Ascending aorta (tissue), 2 donors: ENCODE measurements around the gene AP1S1. TPM values are rescaled to one million over a fixed set of nuclear protein-coding genes. Genes with fewer than 3 reads are reported as not detected.
"Not testable (repeated sequence)": the region's sequence is repeated elsewhere in the genome, so short reads cannot be mapped to it uniquely, and the experiment has no call there.

ENCODE experiments used
- DNase-seq, 2 donors: peaks; one replicate each; pipeline ENCODE4 v3.0.0-alpha.2; 2019; ENCODE audit warnings: low spot score in 2 of 2
- H3K27ac ChIP-seq, 2 donors: fragments of 200-600 bp; sonication (generic); one replicate each; pipeline ENCODE4 v1.5.1; 2016 to 2017; ENCODE audit warnings: mild to moderate bottlenecking in 1 of 2
- H3K27me3 ChIP-seq: fragments of 200-600 bp; sonication (generic); one replicate; pipeline ENCODE4 v1.5.1; 2017
- H3K36me3 ChIP-seq, 2 donors: fragments of 200-600 bp; sonication (generic); one replicate each; pipeline ENCODE4 v1.5.1; 2016
- H3K4me1 ChIP-seq, 2 donors: fragments of 200-600 bp; sonication (generic); one replicate each; pipeline ENCODE4 v1.5.1; 2016 to 2017; ENCODE audit warnings: mild to moderate bottlenecking in 1 of 2
- H3K4me3 ChIP-seq, 2 donors: fragments of 200-600 bp; sonication (generic); one replicate each; pipeline ENCODE4 v1.5.1; 2016 to 2017; ENCODE audit warnings: mild to moderate bottlenecking in 1 of 2
- H3K9me3 ChIP-seq, 2 donors: fragments of 200-600 bp; sonication (generic); one replicate each; pipeline ENCODE4 v1.5.1; 2016
- intact Hi-C: fragments of 100-400 bp; cut with DNase I; formaldehyde crosslinking; loops from one replicate; pipeline ENCODE4 v1.15.1; 2023
- total RNA-seq: library from RNA; depleted of rRNA; stranded (reverse); fragments of >200 nt; gene quantifications from one replicate; pipeline ENCODE4 v1.1.0, GENCODE V29; 2016
- TF ChIP-seq, protein P1 (sequence below), 3 experiments: fragments of 200-600 bp in 2 of 3; fragments of 450-650 bp in 1 of 3; sonication (generic) in 2 of 3; IDR thresholded peaks; one replicate each; pipeline ENCODE4 v1.5.1; 2016 to 2019; ENCODE audit warnings: antibody characterized with exemption in 3 of 3, mild to moderate bottlenecking in 1 of 3, moderate library complexity in 1 of 3

AP1S1 gene
- total RNA-seq, 1 donor from 2014 or later: 77.4 TPM

DNA sequence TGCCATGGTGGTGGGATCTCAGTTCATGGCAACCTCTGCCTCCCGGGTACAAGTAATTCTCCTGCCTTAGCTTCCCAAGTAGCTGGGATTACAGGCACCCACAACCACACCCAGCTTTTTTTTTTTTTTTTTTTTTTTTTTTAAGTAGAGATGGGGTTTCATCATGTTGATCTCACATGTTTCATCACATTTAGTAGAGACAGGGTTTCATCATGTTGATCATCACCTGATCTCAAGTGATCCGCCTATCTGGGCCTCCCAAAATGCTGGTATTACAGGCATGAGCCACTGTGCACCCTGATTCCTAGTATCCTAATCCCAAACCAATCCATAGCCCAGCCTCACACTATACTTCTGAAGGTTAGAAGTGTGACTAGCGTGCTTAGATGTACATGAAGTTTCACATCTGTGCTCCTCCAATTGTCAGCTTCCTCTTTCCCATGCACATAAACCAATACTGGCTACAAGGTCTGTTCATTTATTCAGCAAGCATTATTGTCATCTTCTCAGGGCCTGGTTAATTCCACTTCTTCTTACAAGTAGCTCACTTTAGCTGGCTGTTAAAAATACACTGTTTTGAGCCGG lies 32.7 kb downstream of the AP1S1 start:
- intact Hi-C loops: no loop called here
- no peaks in the 10 kb centered on the region for H3K27me3 ChIP-seq
- no peak for DNase-seq

GRCh38 chr7:101189109-101189508 lies 34.8 kb downstream of the AP1S1 start:
- no peaks in the 10 kb centered on the region for H3K9me3 ChIP-seq
- TF ChIP-seq, protein P1, sequence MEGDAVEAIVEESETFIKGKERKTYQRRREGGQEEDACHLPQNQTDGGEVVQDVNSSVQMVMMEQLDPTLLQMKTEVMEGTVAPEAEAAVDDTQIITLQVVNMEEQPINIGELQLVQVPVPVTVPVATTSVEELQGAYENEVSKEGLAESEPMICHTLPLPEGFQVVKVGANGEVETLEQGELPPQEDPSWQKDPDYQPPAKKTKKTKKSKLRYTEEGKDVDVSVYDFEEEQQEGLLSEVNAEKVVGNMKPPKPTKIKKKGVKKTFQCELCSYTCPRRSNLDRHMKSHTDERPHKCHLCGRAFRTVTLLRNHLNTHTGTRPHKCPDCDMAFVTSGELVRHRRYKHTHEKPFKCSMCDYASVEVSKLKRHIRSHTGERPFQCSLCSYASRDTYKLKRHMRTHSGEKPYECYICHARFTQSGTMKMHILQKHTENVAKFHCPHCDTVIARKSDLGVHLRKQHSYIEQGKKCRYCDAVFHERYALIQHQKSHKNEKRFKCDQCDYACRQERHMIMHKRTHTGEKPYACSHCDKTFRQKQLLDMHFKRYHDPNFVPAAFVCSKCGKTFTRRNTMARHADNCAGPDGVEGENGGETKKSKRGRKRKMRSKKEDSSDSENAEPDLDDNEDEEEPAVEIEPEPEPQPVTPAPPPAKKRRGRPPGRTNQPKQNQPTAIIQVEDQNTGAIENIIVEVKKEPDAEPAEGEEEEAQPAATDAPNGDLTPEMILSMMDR (IDR thresholded peaks at IDR 0.05): no peak
- no peaks in the 10 kb centered on the region for H3K36me3 ChIP-seq
- H3K4me3 ChIP-seq: no peak overlapping the region
- intact Hi-C loops: no loop called here
- H3K27ac ChIP-seq: no peak overlapping the region
- no peaks in the 10 kb centered on the region for H3K4me1 ChIP-seq
- no peaks in the 10 kb centered on the region for H3K27me3 ChIP-seq
- DNase-seq: no peak

More for the DNA sequence above, 32.7 kb downstream of the AP1S1 start:
- H3K4me1 ChIP-seq: no peaks in the 10 kb centered on the region
- H3K27ac ChIP-seq: no peak overlapping the region
- no peaks in the 10 kb centered on the region for H3K36me3 ChIP-seq
- H3K9me3 ChIP-seq: no peaks in the 10 kb centered on the region
- TF ChIP-seq, protein P1 (IDR thresholded peaks at IDR 0.05): no peak
- no peak overlapping the region for H3K4me3 ChIP-seq

- no peaks in the 10 kb centered on the region for H3K27me3 ChIP-seq
- H3K9me3 ChIP-seq: no peaks in the 10 kb centered on the region
- intact Hi-C loops: no loop called here
- no peaks in the 10 kb centered on the region for H3K36me3 ChIP-seq
- no peak overlapping the region for H3K4me3 ChIP-seq
- H3K4me1 ChIP-seq: no peaks in the 10 kb centered on the region
- no peak overlapping the region for H3K27ac ChIP-seq
- DNase-seq: no peak
- TF ChIP-seq, protein P1 (IDR thresholded peaks at IDR 0.05): no peak
These were observed 41.6 kb downstream of the AP1S1 start for GRCh38 chr7:101195884-101196283.

DNA sequence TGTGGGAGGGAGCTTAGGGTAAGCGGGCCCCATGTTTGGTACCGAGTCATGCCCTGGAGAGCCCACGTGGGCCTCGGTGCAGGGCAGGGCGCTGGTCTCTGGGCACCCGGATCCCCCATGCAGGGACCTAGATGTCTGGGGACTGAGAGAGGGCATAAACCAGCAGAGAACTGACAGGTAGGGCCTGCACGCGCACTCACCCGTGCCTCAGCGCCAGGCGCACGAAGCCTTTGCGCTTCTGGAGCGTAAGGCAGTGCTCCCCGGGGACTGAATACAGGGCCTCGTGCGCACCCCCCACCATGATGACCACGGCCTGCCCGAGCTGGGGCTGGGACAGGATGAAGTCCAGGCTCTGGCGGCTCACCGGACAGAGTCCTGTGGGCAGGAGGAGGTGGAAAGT lies 43.7 kb downstream of the AP1S1 start:
- Histone ChIP-seq H3K4me1 (peaks cover 2 to 5% of the 10 kb centered on the region in 2 donors), H3K27me3 (peaks cover 3% of the 10 kb centered on the region), H3K9me3 (no peaks in the 10 kb centered on the region), H3K27ac (no peak overlapping the region), H3K36me3 (no peaks in the 10 kb centered on the region), H3K4me3 (no peak overlapping the region)
- TF ChIP-seq, protein P1 (IDR thresholded peaks at IDR 0.05): no peak
- intact Hi-C loops: no loop called here
- no peak for DNase-seq

DNA sequence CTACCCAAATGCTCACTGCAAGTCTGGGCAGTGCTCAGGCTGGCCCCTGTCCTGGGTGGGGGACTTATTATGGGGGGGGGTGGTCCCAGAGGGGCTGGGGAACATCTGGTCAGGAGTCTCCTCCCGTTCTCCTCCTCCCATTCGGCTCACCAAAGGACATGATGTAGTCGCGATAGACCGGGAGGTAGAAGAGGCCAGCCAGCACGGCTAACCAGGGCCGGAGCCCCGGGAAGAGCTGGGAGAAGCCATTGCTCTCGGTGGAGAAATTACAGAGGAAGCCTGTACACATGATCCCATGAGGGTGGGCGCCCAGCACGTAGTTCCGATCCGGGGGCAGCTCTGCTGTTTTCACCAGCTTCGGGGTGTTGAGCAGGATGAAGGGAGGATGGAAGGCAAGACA lies 44.2 kb downstream of the AP1S1 start:
- DNase-seq: no peak
- intact Hi-C loops: no loop called here
- H3K9me3 ChIP-seq: no peaks in the 10 kb centered on the region
- no peaks in the 10 kb centered on the region for H3K36me3 ChIP-seq
- no peak overlapping the region for H3K4me3 ChIP-seq
- H3K27ac ChIP-seq: no peak overlapping the region
- H3K27me3 ChIP-seq: peaks cover 8% of the 10 kb centered on the region
- TF ChIP-seq, protein P1 (IDR thresholded peaks at IDR 0.05): no peak
- peaks cover 2 to 5% of the 10 kb centered on the region in 2 donors for H3K4me1 ChIP-seq

GRCh38 chr7:101199522-101199921 lies 45.2 kb downstream of the AP1S1 start:
- intact Hi-C loops, H3K4me3 ChIP-seq, H3K27me3 ChIP-seq, H3K4me1 ChIP-seq, H3K9me3 ChIP-seq, DNase-seq, H3K36me3 ChIP-seq, H3K27ac ChIP-seq: not testable (repeated sequence)
